Measurements from ENCODE around the gene RARB. TPM values are rescaled to one million over a fixed set of nuclear protein-coding genes. Genes with fewer than 3 reads are reported as not detected.

RARB gene
- total and polyA plus RNA-seq, 9 of the 15 experiments (the other 6 are each of a cell fraction or from before 2014, with no cell fraction given): 0.15 to 1.3 (median 0.27) TPM

DNA sequence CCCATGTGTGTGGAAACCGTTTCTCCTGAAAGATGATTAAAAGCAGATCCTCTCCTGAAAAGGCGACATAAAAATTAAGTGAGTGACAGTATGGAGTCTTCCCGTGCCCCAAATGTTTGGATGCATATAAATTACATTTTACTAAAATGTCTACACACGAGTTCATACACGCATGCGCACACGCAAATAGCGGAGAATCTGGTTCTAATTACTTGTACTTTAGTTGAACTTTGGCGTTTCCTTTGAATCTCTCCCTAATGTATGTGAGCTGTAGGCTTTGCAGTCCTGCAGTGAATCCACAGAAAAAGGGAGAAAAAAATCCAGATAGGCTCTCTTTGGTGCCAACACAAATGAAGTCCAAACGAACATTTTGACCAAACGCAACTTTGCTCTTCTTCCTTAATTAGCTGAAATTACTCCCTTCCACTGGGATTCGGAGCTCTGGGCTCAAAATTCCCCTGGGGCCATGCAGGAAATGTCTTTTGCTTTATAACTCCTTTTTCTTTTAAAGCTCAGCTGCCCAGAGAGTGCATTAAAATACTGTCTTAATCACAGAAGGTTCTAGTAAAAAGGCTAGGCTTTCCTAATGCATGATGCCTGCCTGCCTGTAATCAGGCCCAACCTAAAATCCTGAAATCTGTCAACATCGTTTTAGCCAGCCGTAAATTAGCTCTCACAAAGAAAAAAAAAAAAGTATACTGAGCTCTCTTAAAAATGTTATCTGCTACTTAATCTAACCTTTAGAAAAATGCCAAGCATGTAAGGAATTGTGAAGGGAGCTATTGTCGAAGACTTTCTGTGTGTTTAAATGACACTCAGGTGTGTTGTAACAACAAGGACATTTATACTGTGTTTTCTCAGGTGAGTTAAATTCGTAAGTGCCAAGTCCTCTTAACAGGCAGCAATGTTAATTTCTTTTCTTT is 26.2 kb downstream of the RARB start:
- intact Hi-C loops (cut with micrococcal nuclease) (no loop called here), in situ Hi-C loops (cut with MboI) (no loop called here)
- Histone ChIP-seq H2AFZ (ENCODE audit: low read depth, low read length) (no peak overlapping the region), H3K4me1 (replicated peaks in 1 of 2; ENCODE audit: control insufficient read depth in 2 of 2, insufficient read depth in 2 of 2, low read length in 2 of 2) (no peaks in the 10 kb centered on the region), H3K4me2 (ENCODE audit: insufficient read depth, low read length) (no peak overlapping the region), H3K79me2 (ENCODE audit: control insufficient read depth, insufficient read depth, low read length) (no peaks in the 10 kb centered on the region), H3K9me3 (replicated peaks; ENCODE audit: control insufficient read depth, insufficient read depth, low read depth, low read length) (no peaks in the 10 kb centered on the region), H3K9me1 (ENCODE audit: control insufficient read depth, insufficient read depth, low read length) (no peaks in the 10 kb centered on the region), H4K20me1 (replicated peaks; ENCODE audit: control insufficient read depth, insufficient read depth, low read length) (no peaks in the 10 kb centered on the region), H3K4me3 (no peak overlapping the region), H3K9ac (ENCODE audit: insufficient read depth in 1 of 2, low read depth in 2 of 2, low read length in 2 of 2) (no peak overlapping the region), H3K27ac (ENCODE audit: extremely low read depth, low read depth, low read length) (no peak overlapping the region), H3K27me3 (ENCODE audit: control insufficient read depth in 2 of 2, insufficient read depth in 2 of 2, low read length in 2 of 2) (peaks cover 2 to 16% of the 10 kb centered on the region in 2 experiments; a peak in 3 of 5 replicates), H3K36me3 (ENCODE audit: control insufficient read depth, insufficient read depth, low read length) (no peaks in the 10 kb centered on the region)
- ChIA-PET POLR2A (interaction anchor here (0.6 to 1.3 kb wide), 6 partner anchors 10 to 331 kb away, joined by 3 to 5 read pairs (median 4); no protein-coding TSS in a partner anchor), CTCF (ENCODE audit: low intra/inter-chr PET ratio) (no interaction called here)
- FAIRE-seq (no peak), DNase-seq (ENCODE audit: extremely low read depth in 1 of 4, low spot score in 3 of 4) (no peak), ATAC-seq (no peak)
- no TSS peak for BruUV-seq (replicated peaks)
- 7% methylated on average over 16 of the region's 16 CpGs for WGBS (ENCODE audit: insufficient coverage, low coverage, missing lambda C conversion rate)
- TF ChIP-seq GABPB1 (CRISPR knock-in tag; IDR thresholded peaks at IDR 0.05): no peak
- no peak for TF ChIP-seq CBX5 (IDR thresholded peaks at IDR 0.05; ENCODE audit: borderline replicate concordance, low read depth)
- TF ChIP-seq ZNF408 (CRISPR knock-in tag; IDR thresholded peaks at IDR 0.05; ENCODE audit: low read depth): no peak
- no peak for TF ChIP-seq NONO (IDR thresholded peaks at IDR 0.05; ENCODE audit: low read depth in 2 of 2, low read length in 1 of 2)
- no peak for TF ChIP-seq HDGF (IDR thresholded peaks at IDR 0.05)
- no peak for TF ChIP-seq RBM39 (optimal IDR thresholded peaks at IDR 0.05; ENCODE audit: low read depth, low read length)
- no peak for TF ChIP-seq ETV5 (CRISPR knock-in tag; IDR thresholded peaks at IDR 0.05; ENCODE audit: low read depth)
- no peak for TF ChIP-seq ZSCAN32 (CRISPR knock-in tag; IDR thresholded peaks at IDR 0.05)
- TF ChIP-seq CCNT2 (IDR thresholded peaks at IDR 0.05; ENCODE audit: borderline replicate concordance, extremely low read depth, insufficient read length, low read depth, low read length): no peak

All from K562 (cell line).